Uterus (tissue), 2 donors: ENCODE data around the gene CDK12.

ENCODE experiments used
- CTCF ChIP-seq, 4 experiments: fragments of 200-600 bp in 2 of 4; fragments of 450-650 bp in 2 of 4; sonication (generic) in 2 of 4; IDR thresholded peaks; one replicate each; pipeline ENCODE4 v1.5.1; 2016 to 2019; ENCODE audit warnings: antibody characterized with exemption in 4 of 4, mild to moderate bottlenecking in 2 of 4, moderate library complexity in 1 of 4
- POLR2A ChIP-seq, 2 donors: fragments of 450-650 bp; IDR thresholded peaks; one replicate each; pipeline ENCODE4 v1.6.1; 2016; ENCODE audit warnings: antibody characterized with exemption in 2 of 2, mild to moderate bottlenecking in 1 of 2, moderate library complexity in 1 of 2

GRCh38 chr17:39581071-39581758 lies 119.9 kb downstream of the CDK12 start:
- TF ChIP-seq CTCF (IDR thresholded peaks at IDR 0.05) (no peak), POLR2A (IDR thresholded peaks at IDR 0.05) (no peak)
